HS-27A (cell line): ENCODE measurements around the gene ERICH6.

Experiments
- DNase-seq: peaks from one replicate; pipeline ENCODE4 v3.0.0-alpha.2; 2012; ENCODE audit warnings: low read depth, missing footprints

The ERICH6 gene

GRCh38 chr3:150613034-150613433 lies 90.7 kb downstream of the ERICH6 start:
- DNase-seq = no peak

- no peak for DNase-seq
Observed at GRCh38 chr3:150612494-150612893, 91.2 kb downstream of the ERICH6 start.

GRCh38 chr3:150611666-150612065 lies 92.1 kb downstream of the ERICH6 start:
- DNase-seq = no peak

GRCh38 chr3:150610785-150611184 lies 92.9 kb downstream of the ERICH6 start:
- DNase-seq = no peak

GRCh38 chr3:150609988-150610387 lies 93.7 kb downstream of the ERICH6 start:
- DNase-seq = no peak
